ENCODE results near the gene SNTG2.

The SNTG2 gene

DNA sequence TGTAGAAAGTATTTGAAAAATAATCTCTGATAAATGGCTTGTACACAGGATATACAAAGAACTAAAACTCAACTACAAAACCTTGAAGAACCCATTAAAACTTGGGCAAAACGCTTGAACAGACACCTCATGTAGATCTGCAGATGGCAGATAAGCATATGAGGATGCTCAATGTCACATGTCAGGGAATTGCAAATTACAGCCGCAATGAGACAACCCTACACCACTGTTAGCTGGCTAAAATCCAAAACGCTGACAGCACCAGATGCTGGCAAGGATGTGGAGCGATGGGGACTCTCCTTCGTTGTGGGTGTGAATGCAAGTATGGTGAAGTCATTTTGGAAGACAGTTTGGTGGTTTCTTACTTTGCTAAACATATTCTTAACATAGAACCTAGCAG is 53.7 kb downstream of the SNTG2 start:
- TF ChIP-seq, protein P1, sequence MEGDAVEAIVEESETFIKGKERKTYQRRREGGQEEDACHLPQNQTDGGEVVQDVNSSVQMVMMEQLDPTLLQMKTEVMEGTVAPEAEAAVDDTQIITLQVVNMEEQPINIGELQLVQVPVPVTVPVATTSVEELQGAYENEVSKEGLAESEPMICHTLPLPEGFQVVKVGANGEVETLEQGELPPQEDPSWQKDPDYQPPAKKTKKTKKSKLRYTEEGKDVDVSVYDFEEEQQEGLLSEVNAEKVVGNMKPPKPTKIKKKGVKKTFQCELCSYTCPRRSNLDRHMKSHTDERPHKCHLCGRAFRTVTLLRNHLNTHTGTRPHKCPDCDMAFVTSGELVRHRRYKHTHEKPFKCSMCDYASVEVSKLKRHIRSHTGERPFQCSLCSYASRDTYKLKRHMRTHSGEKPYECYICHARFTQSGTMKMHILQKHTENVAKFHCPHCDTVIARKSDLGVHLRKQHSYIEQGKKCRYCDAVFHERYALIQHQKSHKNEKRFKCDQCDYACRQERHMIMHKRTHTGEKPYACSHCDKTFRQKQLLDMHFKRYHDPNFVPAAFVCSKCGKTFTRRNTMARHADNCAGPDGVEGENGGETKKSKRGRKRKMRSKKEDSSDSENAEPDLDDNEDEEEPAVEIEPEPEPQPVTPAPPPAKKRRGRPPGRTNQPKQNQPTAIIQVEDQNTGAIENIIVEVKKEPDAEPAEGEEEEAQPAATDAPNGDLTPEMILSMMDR (IDR thresholded peaks at IDR 0.05; ENCODE audit: low read depth, low read length), result no peak
- DNase-seq (ENCODE audit: extremely low read depth, low read depth), result no peak

DNA sequence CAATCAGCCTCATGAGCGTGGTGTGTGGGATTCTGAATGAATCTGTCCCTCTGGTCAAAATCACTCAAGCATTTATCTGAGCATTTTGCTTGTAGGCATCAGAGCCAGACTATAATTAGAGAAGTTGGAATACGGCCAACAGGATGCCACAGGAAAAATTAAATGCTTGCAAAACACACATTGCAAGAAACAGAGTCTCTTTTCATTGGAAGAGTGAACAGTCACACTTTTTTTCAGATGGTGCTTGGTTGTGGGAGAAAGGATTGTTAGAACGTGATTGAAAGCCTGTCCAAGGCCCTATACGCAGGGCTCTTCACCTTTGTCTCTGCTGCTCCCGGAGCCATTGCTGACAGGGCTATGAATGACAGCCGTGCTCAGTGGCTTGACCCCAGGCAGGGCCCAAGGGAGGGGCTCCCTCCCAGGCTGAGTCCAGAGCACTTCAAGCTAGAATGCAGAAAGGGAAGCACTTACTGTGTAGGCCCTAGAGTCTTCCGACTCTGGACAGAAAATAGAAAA is 59.8 kb downstream of the SNTG2 start:
- no peak for DNase-seq (ENCODE audit: extremely low read depth, low read depth)
- TF ChIP-seq, protein P1 (IDR thresholded peaks at IDR 0.05; ENCODE audit: low read depth, low read length), result no peak

DNA sequence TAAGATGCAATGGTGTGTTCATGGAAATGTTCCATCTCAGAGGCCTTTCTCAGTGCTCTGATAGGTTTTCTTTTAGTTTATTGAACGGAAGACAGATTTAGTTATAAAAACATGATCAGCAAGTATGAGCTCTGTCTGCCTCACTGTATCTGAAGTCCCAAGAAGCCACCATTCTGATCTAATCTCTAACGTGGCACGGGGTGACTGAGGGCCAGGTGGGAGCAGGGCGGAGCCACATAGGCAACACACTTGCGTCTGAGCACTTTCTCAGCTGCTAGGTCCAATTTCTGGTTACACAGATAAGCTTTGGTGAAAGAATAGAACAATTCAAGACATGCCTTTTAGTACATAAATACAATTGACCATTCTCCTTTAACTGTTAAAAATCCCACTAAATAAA is 60.4 kb downstream of the SNTG2 start:
- DNase-seq (ENCODE audit: extremely low read depth, low read depth), result no peak
- TF ChIP-seq, protein P1 (IDR thresholded peaks at IDR 0.05; ENCODE audit: low read depth, low read length), result no peak

DNA sequence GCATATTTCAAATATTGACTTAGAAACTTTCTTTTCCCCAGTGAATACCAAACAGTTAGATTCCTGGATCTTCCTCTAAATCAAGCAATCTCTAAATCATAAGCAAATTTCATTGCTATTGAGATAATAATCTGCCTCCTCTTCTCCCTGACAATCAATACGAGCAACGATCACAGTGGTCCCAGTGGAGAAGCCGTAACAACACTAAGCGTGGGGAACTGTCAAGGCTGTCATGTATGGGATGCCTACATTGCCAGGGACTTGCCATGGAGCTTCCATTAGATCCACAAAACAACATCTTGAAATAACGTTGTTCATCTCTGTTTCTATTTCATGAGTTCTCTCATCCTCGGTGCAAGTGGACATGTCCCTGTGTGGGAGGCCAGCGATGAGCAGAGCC is 61.3 kb downstream of the SNTG2 start:
- no peak for DNase-seq (ENCODE audit: extremely low read depth, low read depth)
- TF ChIP-seq, protein P1 (IDR thresholded peaks at IDR 0.05; ENCODE audit: low read depth, low read length), result no peak

DNA sequence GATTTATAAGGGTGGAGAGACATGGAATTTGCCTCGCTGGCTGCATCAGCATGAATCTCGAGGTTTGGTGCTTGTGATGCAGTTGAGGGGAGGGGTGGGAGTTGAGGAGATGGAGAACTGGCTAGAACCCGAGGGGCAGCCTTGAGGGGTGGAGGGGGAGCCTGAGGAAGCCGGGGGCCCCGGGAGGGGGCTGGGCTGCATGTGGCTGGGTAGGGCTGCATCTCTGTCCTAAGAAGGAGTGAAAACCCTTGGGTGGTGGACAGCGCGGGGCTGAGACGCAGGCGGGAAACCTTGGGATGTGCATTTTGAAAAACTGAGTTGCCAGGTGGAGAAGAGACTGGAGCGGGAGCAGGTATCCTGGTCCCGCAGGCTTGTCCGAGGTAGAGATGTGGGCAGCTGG is 64.2 kb downstream of the SNTG2 start:
- TF ChIP-seq, protein P1 (IDR thresholded peaks at IDR 0.05; ENCODE audit: low read depth, low read length), result no peak
- DNase-seq (ENCODE audit: extremely low read depth, low read depth), result no peak

DNA sequence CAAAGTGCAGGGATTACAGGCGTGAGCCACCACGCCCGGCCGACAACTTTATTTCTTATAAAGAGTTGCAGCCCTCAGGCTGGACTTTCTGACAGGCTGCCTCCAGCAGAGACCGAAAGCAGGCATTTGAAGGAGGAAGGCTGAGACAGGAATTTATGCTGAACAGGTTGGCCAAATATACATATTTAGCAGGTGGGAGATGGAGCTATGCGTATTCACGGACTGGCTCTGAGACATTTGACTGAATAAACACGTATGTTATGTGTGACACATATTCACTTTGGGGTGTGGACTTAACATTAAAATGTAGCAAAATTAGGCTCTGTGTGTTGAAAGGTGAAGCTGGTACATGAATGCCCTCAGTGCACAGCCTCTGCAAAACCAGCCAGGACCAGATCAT is 65.9 kb downstream of the SNTG2 start:
- no peak for DNase-seq (ENCODE audit: extremely low read depth, low read depth)

DNA sequence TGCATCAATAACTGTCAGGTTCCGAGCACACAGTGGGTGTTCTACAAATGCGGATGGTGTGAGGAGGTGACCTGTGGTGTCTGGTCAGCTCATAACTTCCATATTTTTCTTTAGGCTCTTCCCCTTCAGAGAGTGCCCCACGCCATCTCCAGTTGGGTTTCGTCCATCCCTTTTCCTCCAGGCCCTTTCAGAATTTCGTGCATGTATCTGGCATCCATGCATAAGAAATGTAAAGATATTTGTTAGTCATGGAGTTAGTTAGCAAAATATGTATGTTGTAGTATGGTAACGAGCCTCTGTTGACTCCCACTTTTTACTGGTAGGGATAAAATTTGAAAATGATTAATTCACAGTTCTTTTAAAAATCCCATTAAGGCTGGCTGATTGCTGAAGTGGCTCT is 67.2 kb downstream of the SNTG2 start:
- DNase-seq (ENCODE audit: extremely low read depth, low read depth), result no peak
- TF ChIP-seq, protein P1 (IDR thresholded peaks at IDR 0.05; ENCODE audit: low read depth, low read length), result no peak

More for the DNA sequence above, 65.9 kb downstream of the SNTG2 start:
- TF ChIP-seq, protein P1 (IDR thresholded peaks at IDR 0.05; ENCODE audit: low read depth, low read length), result no peak
